Coronary artery (tissue), 2 donors: Measurements from ENCODE around the gene IL23A.
A peak's percentile ranks its signal among the peaks of the same experiment; 100 is the strongest.
"Not testable (repeated sequence)": the region's sequence is repeated elsewhere in the genome, so short reads cannot be mapped to it uniquely, and the experiment has no call there.

Experiments used
- DNase-seq: peaks from one replicate; pipeline ENCODE4 v3.0.0-alpha.2; 2017; ENCODE audit warnings: low spot score
- H3K27ac ChIP-seq, 2 donors: fragments of 200-600 bp; sonication (generic); one replicate each; pipeline ENCODE4 v1.5.1; 2016 to 2019
- H3K4me3 ChIP-seq: fragments of 200-600 bp; sonication (generic); 2 replicates; pipeline ENCODE4 v1.5.1; 2016; ENCODE audit warnings: mild to moderate bottlenecking, moderate library complexity
- CTCF ChIP-seq: fragments of 200-600 bp; sonication (generic); IDR thresholded peaks from one replicate; pipeline ENCODE4 v1.5.1; 2019; ENCODE audit warnings: antibody characterized with exemption

Gene IL23A

GRCh38 chr12:56308714-56309113 is 30.0 kb upstream of the IL23A start:
- no peak overlapping the region for H3K27ac ChIP-seq
- H3K4me3 ChIP-seq = no peak overlapping the region
- DNase-seq = no peak
- no peak for TF ChIP-seq CTCF

- no peak overlapping the region for H3K27ac ChIP-seq
- no peak for TF ChIP-seq CTCF
- no peak overlapping the region for H3K4me3 ChIP-seq
- DNase-seq = no peak
These were observed 27.7 kb upstream of the IL23A start for GRCh38 chr12:56311003-56311402.

- DNase-seq = no peak
- peak overlapping the region; percentile 93 for H3K4me3 ChIP-seq
- TF ChIP-seq CTCF = no peak
- H3K27ac ChIP-seq = peak overlapping the region; percentile 84 to 95
These were observed 23.4 kb upstream of the IL23A start for GRCh38 chr12:56315249-56315621.

- H3K4me3 ChIP-seq = peak within 1 kb of the TSS; percentile 93
- peak; percentile 98 for DNase-seq
- no peak for TF ChIP-seq CTCF
- H3K27ac ChIP-seq = peak within 1 kb of the TSS; percentile 84 to 95
These were observed 22.8 kb upstream of the IL23A start, which contains the start of gene CNPY2 for GRCh38 chr12:56315622-56316473. Gene CNPY2, minus strand, starts transcription at chr12:56315988. Its CDS starts 771 bp downstream, at chr12:56315217.

- Histone ChIP-seq H3K4me3 (no peak overlapping the region), H3K27ac (no peak overlapping the region)
- DNase-seq = no peak
- TF ChIP-seq CTCF = no peak
These were observed 21.0 kb upstream of the IL23A start for GRCh38 chr12:56317675-56318074.

- DNase-seq = no peak
- no peak for TF ChIP-seq CTCF
- Histone ChIP-seq H3K27ac (no peak overlapping the region), H3K4me3 (no peak overlapping the region)
These were observed 17.7 kb upstream of the IL23A start for GRCh38 chr12:56321027-56321426.

- DNase-seq, H3K27ac ChIP-seq, H3K4me3 ChIP-seq: not testable (repeated sequence)
These were observed 17.1 kb upstream of the IL23A start for GRCh38 chr12:56321610-56322009.
